IPS-NIHi11 (cell line): ENCODE measurements around the gene COL8A1.

Experiments used
- DNase-seq: peaks from one replicate; pipeline ENCODE4 v3.0.0; 2012; ENCODE audit warnings: mixed read lengths, low spot score

COL8A1 gene

GRCh38 chr3:99761415-99762165, 123.2 kb downstream of the COL8A1 start:
- no peak for DNase-seq

GRCh38 chr3:99762901-99763300, 124.5 kb downstream of the COL8A1 start:
- DNase-seq: no peak

DNA sequence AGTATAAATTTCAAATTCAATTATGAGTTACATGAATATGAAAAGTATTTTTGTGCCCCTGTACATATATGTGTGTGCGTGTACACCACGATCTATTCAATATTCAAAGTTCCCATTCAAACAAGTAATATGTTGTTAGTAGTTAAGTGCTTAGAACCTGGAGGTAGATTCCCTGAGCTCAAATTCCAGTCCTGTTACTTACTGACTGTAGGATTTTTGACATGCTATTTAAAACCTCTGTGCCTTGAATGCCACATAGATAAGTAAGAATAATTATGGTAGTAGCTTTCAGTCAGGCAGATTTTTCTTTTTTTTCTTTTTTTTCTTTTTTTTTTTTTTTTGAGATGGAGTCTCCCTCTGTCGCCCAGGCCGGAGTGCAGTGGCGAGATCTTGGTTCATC, 126.0 kb downstream of the COL8A1 start:
- DNase-seq: no peak

DNA sequence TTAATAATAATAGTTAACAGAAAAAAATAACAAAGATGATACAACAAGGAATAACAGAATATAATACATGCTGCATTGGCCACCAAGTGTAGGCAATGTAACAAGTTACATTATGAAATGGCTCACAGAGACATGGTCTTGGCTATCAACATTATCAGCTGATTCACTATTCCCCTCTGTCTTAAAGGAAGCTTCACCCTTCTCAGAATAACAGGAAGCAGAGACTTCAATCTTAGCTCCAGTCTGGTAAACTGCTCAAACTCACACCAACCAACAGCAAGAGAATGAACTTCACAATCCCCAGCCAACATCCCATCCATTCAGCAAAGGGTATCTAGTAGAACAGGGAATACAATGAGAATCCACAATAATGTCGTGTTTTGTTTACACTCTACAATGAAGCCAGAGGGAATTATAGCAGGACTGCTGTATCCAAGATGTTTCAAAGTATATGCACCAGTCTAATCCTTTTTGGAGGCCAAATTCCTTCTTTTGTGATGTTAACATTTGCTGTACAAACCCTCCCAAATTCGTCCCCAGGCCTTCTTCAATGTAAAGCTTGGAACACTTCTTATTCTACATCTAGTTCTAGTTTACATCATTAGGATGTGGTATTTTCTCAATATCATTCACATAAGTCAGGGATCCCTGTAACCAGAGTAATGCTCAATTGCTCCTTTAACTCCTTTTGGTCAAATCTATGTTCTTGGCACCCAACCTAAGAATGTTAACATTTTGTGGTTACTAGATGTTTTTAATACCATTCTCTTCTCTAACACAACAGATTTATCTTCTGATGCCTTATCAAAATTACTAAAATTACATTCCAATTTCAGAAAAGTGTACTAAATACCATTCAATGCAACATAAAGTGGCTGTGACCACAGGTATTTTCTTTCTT, 126.9 kb downstream of the COL8A1 start:
- DNase-seq: no peak

- no peak for DNase-seq
These were observed 128.9 kb downstream of the COL8A1 start for GRCh38 chr3:99767291-99767690.

- DNase-seq: no peak
These were observed 129.7 kb downstream of the COL8A1 start for GRCh38 chr3:99768126-99768525.

- no peak for DNase-seq
These were observed 130.6 kb downstream of the COL8A1 start for GRCh38 chr3:99768808-99769501.

- no peak for DNase-seq
These were observed 133.8 kb downstream of the COL8A1 start for GRCh38 chr3:99772171-99772570.

GRCh38 chr3:99772671-99773070, 134.3 kb downstream of the COL8A1 start:
- DNase-seq: no peak

GRCh38 chr3:99774467-99774866, 136.1 kb downstream of the COL8A1 start:
- no peak for DNase-seq

DNA sequence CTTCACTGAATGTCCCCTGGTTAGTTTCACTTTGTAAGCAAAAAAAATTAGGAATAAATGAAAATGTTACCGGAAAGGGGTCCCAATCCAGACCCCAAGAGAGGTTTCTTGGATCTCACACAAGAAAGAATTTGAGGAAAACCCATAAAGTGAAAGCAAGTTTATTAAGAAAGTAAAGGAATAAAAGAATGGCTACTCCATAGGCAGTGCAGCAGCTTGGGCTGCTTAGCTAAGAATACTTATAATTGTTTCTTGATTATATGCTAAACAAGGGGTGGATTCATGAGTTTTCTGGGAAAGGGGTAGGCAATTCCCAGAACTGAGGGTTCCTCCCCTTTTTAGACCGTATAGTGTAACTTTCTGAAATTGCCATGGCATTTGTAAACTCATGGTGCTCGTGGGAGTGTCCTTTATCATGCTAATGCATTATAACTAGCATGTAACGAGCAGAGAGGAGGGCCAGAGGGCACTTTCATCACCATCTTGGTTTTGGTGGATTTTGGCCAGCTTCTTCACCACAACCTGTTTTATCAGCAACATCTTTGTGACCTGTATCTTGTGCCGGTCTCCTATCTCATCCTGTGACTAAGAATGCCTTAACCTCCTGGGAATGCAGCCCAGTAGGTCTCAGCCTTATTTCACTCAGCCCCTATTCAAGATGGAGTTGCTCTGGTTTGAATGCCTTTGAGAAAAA, 138.3 kb downstream of the COL8A1 start:
- no peak for DNase-seq

DNA sequence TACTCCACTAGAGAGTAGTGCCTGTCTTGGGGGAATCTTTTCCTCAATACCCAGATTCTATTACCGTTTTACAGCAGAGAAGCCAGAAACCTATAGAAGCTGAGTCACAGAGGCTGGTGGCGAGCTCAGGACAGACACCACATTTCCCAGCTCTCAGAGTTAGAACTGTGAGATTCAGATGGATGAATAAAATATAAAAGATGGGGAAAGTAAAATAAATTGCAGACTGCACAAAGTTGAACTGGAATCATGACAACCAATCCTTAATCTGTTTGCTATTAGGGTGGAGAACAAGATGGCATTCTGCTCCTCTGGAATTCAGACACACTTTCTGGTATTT, 138.8 kb downstream of the COL8A1 start:
- DNase-seq: no peak

DNA sequence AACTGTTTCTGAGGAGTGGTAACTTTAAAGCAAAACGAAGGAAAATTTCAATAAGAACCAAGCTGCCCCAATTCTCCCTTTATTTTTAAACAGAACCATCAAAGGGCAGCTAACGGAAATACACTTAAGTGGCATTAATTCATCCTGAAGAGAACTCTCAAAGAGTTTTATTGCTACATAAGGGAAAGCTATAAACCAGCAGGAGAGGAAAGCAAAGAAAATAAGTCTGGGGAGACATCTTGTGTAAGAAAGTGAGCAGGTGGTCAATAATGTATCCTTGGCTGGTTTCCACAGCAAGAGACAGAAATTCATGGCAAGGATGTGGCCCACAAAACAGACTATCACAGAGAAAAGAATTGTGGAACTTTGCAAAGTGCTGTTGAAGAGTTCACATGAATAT, 139.3 kb downstream of the COL8A1 start:
- no peak for DNase-seq

DNA sequence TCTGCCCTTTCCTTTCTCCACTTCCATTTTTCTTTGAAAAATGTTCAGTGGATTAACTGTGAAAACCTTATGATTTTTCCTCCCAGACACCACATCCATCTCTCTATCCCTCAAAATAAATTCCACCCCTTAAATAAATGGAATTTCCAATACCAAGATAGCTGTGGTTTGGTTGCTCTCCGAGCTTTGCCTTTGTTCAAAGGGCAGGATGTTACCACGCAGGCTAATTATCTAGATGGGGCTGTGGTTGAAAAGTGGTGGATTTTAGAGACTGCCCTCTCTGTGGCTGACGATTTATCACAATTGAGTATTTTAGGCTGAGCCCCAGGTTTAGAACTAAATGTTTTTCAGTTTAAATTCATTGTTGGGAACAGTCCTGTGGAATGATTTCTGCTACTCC, 142.4 kb downstream of the COL8A1 start:
- no peak for DNase-seq

- no peak for DNase-seq
These were observed 143.4 kb downstream of the COL8A1 start for GRCh38 chr3:99781761-99782160.

DNA sequence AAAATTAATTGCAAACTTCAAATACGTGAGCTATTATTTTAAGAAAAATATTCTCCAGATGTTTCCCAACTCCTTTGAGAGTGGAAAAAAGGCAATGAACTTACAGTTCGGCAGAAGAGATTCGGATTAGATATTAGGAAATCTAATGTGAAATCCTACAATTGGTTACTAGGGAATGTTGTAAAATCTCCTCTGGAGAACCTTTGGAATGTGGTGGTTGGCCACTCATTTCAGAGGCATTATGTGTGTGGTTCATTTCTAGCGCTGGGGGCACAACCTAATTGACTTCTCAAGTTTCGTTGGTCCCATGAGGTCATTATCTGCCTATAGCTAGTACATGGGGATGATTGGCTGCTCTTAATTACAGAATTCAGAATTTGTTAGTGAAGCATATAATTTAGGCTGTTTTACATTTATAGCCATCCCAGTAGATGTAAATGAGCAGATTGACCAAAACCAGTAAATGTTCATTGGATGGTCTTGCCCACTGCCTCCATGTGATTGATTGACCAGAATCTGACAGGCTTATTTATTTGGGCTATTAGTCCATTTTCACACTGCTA, 144.7 kb downstream of the COL8A1 start:
- DNase-seq: no peak

GRCh38 chr3:99789011-99789721, 150.8 kb downstream of the COL8A1 start:
- peak; percentile 63 for DNase-seq

GRCh38 chr3:99794485-99794884, 156.1 kb downstream of the COL8A1 start:
- DNase-seq: no peak

GRCh38 chr3:99795573-99795972, 157.2 kb downstream of the COL8A1 start:
- no peak for DNase-seq

DNA sequence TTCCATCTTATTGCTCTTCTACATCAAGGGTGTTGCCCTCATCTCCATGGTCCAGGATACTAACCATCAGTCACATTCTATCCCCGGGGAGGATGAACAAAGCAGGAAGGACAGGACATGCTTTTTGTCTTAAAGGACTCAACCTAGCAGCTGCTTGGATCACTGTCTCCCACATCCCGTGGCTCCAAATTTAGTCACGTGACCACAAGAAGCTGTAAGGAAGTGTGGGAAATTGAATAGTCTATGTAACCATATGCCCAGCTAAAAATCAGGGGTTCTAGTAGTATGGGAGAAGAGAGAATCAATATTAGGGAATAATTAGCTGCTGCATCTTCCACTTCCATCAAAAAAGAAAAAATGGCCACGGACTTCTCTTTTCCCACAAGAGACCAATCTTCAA, 161.0 kb downstream of the COL8A1 start:
- DNase-seq: no peak

DNA sequence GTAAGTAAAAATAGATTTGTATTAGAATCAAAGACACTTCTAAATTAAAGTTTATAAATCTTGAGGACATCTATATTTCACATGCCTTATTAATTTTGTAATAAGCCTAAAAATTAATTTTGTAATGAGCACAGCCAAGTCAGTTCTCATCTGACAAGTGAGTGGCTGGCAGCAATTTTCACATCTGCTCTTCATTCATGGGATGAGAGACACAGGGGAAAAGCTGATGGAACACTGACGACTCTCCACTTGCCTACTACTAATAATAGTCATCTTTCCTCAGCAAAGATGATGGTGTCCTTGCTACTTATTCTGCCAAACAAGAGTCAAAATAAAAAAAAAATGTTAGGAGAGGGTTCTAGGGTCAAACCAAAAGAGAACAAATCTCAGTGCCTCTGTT, 164.9 kb downstream of the COL8A1 start:
- no peak for DNase-seq
